ENCODE data around the gene KLK10. TPM values are rescaled to one million over a fixed set of nuclear protein-coding genes. Genes with fewer than 3 reads are reported as not detected.

The KLK10 gene
- total RNA-seq, 1 experiment from 2014 or later = 28.0 TPM

DNA sequence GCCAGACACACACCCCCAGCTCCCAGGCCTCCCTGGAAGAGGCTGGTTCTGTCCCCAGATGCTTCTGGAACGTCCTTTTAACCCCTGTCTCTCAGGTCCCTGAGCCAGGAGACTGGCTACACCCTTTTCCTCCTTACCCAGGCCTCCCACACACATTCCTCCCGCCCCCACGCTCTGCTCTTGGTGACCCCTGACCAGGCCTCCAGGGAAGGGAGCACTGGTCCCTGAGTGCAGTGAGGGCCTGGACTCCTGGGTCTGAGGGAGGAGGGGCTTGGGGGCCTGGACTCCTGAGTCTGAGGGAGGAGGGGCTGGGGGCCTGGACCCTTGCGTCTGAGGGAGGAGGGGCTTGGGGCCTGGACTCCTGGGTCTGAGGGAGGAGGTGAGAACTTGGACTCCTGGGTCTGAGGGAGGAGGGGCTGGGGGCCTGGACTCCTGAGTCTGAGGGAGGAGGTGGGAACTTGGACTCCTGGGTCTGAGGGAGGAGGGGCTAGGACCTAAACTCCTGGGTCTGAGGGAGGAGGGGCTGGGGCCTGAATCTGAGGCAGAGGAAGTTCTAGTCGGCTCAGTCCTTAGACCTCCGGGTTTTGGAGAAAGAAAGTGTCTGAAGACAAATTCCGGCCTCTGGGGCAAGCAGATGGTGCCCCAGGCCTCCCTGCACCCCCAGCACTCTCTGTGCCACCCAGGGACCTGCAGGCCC is 50.6 kb downstream of the KLK10 start:
- DNase-seq = peak; percentile 78 to 80
- H3K79me2 ChIP-seq (ENCODE audit: low read depth) = peaks cover 58% of the 10 kb centered on the region
- BruUV-seq (replicated peaks) = no TSS peak
- H3K36me3 ChIP-seq (ENCODE audit: low read depth) = peaks cover 23% of the 10 kb centered on the region
- peak overlapping the region; percentile 76 for H3K4me3 ChIP-seq
- H3F3A ChIP-seq (ENCODE audit: insufficient read depth, low read depth) = peaks cover 63% of the 10 kb centered on the region
- no peaks in the 10 kb centered on the region; the same call in 1 of the 2 replicates for H4K20me1 ChIP-seq (ENCODE audit: insufficient read depth)
- H2AFZ ChIP-seq = peak overlapping the region; percentile 37; the same call in 1 of the 2 replicates
- H3K4me1 ChIP-seq (replicated peaks; ENCODE audit: insufficient read depth) = peaks cover 74% of the 10 kb centered on the region
- H3K27ac ChIP-seq = peak overlapping the region; percentile 92
- POLR2A ChIA-PET (ENCODE audit: unreplicated experiment) = interaction anchor here (0.5 to 2.2 kb wide), 6 partner anchors 14 to 48 kb away, joined by 3 to 22 read pairs (median 8); partner anchors contain the start of gene KLK8
- peak overlapping the region; percentile 89 for H3K4me2 ChIP-seq
- no peak for TF ChIP-seq EZH2 (IDR thresholded peaks at IDR 0.05; ENCODE audit: low read depth)
- TF ChIP-seq, protein P1, sequence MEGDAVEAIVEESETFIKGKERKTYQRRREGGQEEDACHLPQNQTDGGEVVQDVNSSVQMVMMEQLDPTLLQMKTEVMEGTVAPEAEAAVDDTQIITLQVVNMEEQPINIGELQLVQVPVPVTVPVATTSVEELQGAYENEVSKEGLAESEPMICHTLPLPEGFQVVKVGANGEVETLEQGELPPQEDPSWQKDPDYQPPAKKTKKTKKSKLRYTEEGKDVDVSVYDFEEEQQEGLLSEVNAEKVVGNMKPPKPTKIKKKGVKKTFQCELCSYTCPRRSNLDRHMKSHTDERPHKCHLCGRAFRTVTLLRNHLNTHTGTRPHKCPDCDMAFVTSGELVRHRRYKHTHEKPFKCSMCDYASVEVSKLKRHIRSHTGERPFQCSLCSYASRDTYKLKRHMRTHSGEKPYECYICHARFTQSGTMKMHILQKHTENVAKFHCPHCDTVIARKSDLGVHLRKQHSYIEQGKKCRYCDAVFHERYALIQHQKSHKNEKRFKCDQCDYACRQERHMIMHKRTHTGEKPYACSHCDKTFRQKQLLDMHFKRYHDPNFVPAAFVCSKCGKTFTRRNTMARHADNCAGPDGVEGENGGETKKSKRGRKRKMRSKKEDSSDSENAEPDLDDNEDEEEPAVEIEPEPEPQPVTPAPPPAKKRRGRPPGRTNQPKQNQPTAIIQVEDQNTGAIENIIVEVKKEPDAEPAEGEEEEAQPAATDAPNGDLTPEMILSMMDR (conservative IDR thresholded peaks at IDR 0.05) = no peak
- intact Hi-C loops (cut with micrococcal nuclease; ENCODE audit: unreplicated experiment) = loop anchor here (1.0 to 2.0 kb wide), 6 partner anchors 16 to 128 kb away; partner anchors contain the start of genes KLK5 and KLK8
- no peaks in the 10 kb centered on the region for H3K9me2 ChIP-seq (ENCODE audit: insufficient read depth)
- no peaks in the 10 kb centered on the region for H3K27me3 ChIP-seq (ENCODE audit: insufficient read depth, low read depth)
- CTCF ChIA-PET = interaction anchor here (0.6 kb wide), 1 partner anchor 14 kb away, joined by 5 read pairs; no protein-coding TSS in a partner anchor
- no peaks in the 10 kb centered on the region for H3K9me3 ChIP-seq (ENCODE audit: insufficient read depth, low read depth)

GRCh38 chr19:50967929-50968715 is 51.4 kb downstream of the KLK10 start:
- Histone ChIP-seq H3F3A (ENCODE audit: insufficient read depth, low read depth) (peaks cover 63% of the 10 kb centered on the region), H4K20me1 (ENCODE audit: insufficient read depth) (peaks cover 4% of the 10 kb centered on the region; the same call in 1 of the 2 replicates), H3K4me2 (peak overlapping the region; percentile 89), H3K36me3 (ENCODE audit: low read depth) (peaks cover 30% of the 10 kb centered on the region), H3K9me3 (ENCODE audit: insufficient read depth, low read depth) (no peaks in the 10 kb centered on the region), H3K27ac (peak overlapping the region; percentile 92), H3K9me2 (ENCODE audit: insufficient read depth) (no peaks in the 10 kb centered on the region), H3K27me3 (ENCODE audit: insufficient read depth, low read depth) (no peaks in the 10 kb centered on the region), H3K4me1 (replicated peaks; ENCODE audit: insufficient read depth) (peaks cover 67% of the 10 kb centered on the region), H3K4me3 (peak overlapping the region; percentile 76), H3K79me2 (ENCODE audit: low read depth) (peaks cover 62% of the 10 kb centered on the region), H2AFZ (peak overlapping the region; percentile 37)
- BruUV-seq (replicated peaks) = TSS peak; percentile 9
- intact Hi-C loops (cut with micrococcal nuclease; ENCODE audit: unreplicated experiment) = loop anchor here (1.0 to 2.0 kb wide), 2 partner anchors 15 to 129 kb away; partner anchors contain the start of gene KLK5
- POLR2A ChIA-PET (ENCODE audit: unreplicated experiment) = interaction anchor here (0.5 to 2.2 kb wide), 7 partner anchors 15 to 44 kb away, joined by 3 to 34 read pairs (median 12); partner anchors contain the start of gene KLK8
- DNase-seq = peak; percentile 47 to 70
- no peak for TF ChIP-seq EZH2 (IDR thresholded peaks at IDR 0.05; ENCODE audit: low read depth)
- TF ChIP-seq, protein P1 (conservative IDR thresholded peaks at IDR 0.05) = peak; percentile 52; the same call in 1 of the 2 replicates
- CTCF ChIA-PET = interaction anchor here (0.5 to 1.1 kb wide), 3 partner anchors 48 to 240 kb away, joined by 3 read pairs; no protein-coding TSS in a partner anchor

GRCh38 chr19:50964266-50964665 is 55.2 kb downstream of the KLK10 start:
- CTCF ChIA-PET = no interaction called here
- peaks cover 61% of the 10 kb centered on the region for H3F3A ChIP-seq (ENCODE audit: insufficient read depth, low read depth)
- H3K4me3 ChIP-seq = no peak overlapping the region
- intact Hi-C loops (cut with micrococcal nuclease; ENCODE audit: unreplicated experiment) = no loop called here
- no peaks in the 10 kb centered on the region for H3K9me3 ChIP-seq (ENCODE audit: insufficient read depth, low read depth)
- H3K27ac ChIP-seq = no peak overlapping the region
- no peaks in the 10 kb centered on the region for H3K27me3 ChIP-seq (ENCODE audit: insufficient read depth, low read depth)
- H2AFZ ChIP-seq = no peak overlapping the region
- H3K9me2 ChIP-seq (ENCODE audit: insufficient read depth) = no peaks in the 10 kb centered on the region
- 0 out of 2 replicates have a peak overlapping the region, but pooled peaks have one; percentile 5 for H3K4me2 ChIP-seq
- H3K36me3 ChIP-seq (ENCODE audit: low read depth) = peaks cover 49% of the 10 kb centered on the region
- TF ChIP-seq, protein P1 (conservative IDR thresholded peaks at IDR 0.05) = no peak
- TF ChIP-seq EZH2 (IDR thresholded peaks at IDR 0.05; ENCODE audit: low read depth) = no peak
- POLR2A ChIA-PET (ENCODE audit: unreplicated experiment) = no interaction called here
- no peak for DNase-seq
- no TSS peak for BruUV-seq (replicated peaks)
- peaks cover 4% of the 10 kb centered on the region; the same call in 1 of the 2 replicates for H4K20me1 ChIP-seq (ENCODE audit: insufficient read depth)
- H3K4me1 ChIP-seq (replicated peaks; ENCODE audit: insufficient read depth) = peaks cover 31% of the 10 kb centered on the region
- peaks cover 47% of the 10 kb centered on the region for H3K79me2 ChIP-seq (ENCODE audit: low read depth)

Data from PC-9 (cell line).